ENCODE results near the gene BANP.

Gene BANP

DNA sequence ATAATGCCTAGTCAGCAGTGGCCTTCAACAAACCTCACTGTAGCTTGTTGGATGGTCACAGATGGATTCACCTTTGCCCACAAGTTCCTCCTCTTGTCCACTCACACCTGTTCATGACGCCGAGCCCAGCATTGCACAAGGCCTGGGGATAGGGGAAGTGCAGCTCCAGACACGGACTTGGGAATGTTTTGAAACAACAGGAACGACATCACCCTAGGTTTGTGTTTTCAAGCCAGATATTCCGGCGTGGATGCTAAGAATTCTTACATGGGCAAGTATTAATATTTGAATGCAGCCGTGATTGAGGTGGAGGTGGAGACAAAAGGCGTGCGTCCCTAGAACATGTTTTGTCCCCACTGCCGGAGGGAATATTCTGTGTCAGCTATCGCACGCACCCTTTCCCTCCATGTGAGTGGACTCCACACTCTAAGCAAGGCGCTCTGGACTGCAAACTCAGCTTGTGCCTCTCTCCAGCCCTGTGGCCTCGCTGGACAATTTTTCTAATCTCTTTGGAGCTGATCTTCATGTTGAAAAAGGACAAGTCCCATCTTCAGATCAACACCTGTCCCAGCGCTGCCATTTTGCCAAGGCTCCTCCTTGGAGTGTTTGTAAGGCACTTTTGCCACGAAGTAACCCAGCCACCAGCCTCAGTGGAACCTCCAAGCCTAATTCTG lies 2.0 kb upstream of the BANP start:
- no peak for DNase-seq (ENCODE audit: low read depth)

DNA sequence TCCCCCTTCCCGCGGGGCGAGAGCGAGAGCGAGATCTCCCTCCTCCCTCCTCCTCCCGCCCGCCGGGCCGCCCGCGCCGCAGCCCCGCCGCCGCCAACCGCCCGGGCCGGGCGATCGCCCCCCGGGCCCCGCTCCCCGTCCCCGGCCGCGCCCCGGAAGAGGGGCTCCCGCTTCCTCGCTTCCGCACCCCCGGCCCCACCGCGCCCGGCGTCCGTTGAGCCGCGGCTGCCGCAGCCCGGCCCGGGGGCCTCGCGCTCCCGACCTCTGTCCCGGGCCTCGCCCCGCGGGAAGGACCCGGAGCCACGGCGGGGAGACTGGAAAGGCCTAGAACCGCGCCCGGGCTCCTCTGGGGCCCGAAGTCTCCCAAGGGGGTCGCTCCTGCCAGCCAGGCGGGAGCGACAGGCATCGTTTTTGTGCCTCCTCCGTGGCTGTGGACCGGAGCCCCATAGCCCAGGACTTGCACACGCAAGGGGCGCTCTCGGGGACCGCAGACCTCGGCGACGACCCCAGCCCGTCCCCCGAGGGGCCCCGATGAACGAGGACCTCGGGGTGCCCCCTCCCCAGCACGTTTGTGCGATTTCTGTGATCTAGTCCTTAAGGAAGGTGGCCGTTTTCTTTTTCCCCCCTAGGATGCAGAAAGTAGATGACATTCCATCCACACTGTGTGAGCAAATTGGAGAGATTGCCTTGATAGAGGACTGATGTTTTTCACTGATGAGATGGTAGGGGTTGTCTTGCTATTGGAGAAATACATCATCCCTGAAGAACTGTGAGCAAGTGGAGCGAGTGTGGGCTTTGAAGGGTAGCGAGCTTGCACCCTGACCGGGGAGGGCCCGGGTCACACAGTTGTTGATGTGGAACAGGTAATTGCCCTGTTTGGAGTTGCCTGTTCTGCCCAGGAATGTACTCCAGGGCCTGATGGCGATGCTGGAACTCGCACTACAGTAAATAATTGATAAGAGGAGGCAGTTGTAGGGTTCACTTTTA lies 611 bp downstream of the BANP start:
- DNase-seq (ENCODE audit: low read depth) = no peak

DNA sequence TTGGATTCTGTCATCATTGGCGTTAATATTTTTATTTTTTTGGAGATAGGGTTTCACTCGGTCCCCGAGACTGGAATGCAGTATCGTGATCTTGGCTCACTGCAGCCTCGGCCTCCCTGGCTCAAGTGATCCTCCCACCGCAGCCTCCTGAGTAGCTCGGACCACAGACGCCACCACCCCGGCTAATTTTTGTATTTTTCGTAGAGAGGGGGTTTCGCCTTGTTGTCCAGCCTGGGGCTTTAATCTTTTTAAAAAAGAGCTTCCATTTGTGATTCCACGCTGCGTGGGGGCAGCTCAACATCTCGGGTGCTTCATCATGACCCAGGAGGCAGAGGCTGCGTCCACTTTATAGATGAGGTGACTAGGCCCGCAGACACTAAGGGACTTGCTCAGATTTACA lies 1.5 kb downstream of the BANP start:
- DNase-seq (ENCODE audit: low read depth) = no peak

DNA sequence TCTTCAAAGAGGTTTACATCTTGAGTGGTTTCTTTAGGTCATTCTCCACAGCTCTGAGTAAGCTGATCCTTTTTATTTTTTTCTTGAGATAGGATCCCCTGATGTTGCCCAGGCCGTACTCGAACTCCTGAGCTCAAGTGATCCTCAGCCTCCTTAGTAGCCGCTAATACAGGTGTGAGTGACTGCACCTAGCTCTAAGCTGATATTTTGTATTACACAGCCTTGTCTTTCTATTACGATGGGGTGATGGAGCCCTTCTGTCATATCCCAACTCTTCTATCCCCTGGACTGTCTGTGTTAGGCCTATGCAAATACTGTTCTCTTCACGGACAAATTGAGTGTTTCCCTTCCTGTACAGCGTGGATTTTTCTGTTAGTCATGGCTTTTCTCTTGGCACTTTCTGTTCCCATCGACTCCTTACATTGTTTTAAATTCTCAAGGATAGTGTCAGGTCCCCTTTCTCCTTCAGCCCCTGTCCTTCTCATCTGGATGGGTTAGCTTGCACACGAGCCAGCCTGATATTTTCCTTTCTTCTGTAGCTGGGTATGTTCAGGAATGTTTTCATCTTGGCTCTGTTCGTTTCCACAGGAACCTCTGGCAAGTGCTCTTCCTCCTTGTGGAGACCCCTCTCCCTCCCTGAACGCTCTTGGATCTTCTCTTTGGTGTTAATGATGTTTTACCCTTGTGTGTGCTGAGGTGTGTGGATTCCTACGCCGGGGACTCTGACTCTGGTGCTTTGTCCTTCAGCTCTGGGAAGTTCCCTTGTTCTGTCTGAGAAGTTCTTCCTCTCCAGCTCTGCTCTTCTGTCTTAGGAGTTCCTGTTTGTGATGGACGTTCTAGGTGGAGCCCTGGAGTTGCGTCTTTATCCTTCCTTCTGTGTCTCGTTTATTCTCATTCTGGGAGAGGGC lies 2.3 kb downstream of the BANP start:
- DNase-seq (ENCODE audit: low read depth) = no peak

DNA sequence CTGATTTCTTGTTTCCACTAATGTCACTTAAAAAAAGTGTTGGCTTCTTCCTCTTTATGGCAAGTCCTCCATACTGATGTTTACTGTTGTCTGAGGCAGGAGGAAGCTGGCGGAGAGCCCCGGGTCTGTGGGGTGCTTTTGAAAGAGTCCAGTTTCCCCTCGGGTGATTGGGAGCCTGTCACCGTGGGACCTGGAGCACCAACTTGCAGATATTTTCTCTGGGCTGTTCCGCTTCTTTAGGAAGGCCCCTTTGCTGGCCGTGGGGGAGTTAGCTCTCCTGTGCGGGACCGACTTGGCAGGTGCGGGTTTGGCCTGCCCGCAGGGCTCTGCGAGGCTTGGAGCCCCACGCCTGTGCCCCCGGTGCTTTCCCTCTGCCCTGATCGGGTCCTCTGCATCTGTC lies 3.1 kb downstream of the BANP start:
- DNase-seq (ENCODE audit: low read depth) = no peak

DNA sequence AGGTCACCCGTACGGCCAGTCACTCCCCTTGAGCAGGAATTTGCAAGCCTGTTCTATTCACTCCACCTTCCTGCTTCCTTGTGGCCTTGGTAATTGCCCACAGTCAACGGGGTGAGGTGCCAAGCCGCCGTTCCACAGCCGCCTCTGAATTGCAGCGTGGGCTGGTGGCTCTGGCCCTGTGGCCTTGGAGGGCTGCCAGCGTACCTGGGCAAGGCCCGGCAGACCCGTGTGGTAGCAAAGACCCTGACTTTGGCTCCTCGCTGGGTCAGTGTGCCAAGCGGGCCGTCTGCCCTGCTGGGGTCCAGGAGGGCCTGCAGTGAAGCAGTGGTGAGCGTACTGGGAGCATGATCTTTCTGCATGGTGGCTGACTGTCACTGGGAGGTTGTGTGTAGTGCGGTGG lies 3.6 kb downstream of the BANP start:
- no peak for DNase-seq (ENCODE audit: low read depth)

DNA sequence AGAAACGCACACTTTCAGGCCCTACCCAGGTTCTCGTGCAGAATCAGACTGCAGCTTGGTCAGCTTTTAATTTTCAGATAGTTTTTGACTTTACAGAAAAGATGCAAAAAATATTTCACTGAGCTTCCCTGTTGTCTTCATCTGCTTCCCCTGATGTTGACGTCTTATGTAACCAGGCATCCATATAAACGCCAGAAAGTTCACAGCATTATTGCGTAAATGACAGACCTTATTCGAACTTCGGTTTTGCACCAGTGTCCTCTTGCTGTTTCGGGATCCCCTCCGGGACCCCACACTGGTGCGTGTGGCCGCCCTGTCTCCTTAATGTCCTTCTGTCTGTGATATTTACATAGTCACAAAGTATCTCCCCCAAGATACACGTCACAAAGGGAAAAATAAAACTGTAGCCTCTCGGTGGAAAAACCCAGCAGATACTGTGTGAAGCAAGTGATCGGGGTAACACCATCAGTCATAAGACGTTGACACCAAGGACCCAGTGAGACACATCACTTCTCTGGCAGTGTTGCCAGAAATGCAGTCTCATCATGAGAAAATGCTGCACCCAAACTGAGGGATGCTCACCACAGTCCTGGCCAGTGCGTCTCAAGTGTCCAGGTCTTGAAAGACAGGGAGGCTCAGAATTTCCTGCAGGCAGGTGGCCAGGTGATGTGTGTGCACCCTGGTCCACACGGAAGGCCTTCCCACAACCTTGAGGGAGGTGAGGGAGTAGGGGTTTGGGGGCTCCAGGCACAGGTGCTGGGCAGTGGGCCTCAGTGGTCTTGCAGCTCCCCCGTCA lies 4.3 kb downstream of the BANP start:
- no peak for DNase-seq (ENCODE audit: low read depth)

DNA sequence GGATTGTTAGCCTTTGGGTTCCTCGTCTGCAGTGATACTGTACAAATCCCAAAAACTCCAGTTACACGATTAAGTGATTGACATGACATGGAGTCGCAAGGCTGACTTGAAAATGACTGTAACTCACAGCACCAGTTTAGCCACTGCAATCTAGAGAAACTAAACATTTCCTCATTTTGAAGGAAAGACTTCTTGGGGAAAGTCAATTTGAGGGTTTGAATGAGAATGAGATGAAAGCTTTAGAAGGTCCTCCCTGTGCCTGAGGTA lies 4.8 kb downstream of the BANP start:
- DNase-seq (ENCODE audit: low read depth) = no peak

DNA sequence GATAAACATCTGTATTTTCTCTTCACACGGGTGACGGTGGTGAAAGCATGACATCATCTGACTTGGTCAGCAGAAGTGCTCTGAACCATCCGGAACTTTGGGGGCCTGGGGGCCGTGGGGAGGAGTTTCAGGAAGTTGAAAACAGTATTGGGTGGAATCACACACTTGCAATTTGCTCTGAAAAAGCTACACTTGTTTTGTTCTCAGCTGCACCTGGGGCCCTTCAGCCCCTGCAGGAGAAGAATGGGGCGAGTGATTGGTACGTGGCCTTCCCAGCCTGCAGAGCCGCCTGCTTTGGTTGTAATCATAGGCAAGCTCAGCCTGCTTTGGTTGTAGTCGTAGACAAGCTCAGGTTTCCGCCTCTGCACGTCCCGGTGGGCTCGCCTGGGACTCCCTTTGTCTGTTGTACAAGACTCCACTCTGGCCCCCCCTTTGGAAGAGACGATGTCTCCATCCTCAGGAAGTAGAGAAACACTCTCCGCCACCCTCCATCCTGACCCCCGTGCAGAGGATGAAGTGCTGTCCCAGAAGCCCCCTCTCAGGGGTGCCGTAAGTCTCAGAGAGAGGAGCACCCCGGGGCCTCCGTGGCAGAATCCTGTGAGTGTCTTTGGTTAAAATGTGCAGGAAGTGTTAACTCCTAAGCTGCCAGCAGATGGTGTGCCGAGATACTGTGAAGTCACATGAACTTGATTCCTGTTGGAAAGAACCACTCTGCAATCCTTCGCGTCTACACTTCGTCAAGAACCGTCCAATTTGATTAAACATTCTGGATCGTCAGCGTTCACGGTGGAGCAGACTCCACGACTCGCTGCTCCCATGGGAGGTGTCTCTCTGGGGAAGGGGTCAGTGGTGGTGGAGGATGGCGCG lies 5.4 kb downstream of the BANP start:
- DNase-seq (ENCODE audit: low read depth) = peak; percentile 52

DNA sequence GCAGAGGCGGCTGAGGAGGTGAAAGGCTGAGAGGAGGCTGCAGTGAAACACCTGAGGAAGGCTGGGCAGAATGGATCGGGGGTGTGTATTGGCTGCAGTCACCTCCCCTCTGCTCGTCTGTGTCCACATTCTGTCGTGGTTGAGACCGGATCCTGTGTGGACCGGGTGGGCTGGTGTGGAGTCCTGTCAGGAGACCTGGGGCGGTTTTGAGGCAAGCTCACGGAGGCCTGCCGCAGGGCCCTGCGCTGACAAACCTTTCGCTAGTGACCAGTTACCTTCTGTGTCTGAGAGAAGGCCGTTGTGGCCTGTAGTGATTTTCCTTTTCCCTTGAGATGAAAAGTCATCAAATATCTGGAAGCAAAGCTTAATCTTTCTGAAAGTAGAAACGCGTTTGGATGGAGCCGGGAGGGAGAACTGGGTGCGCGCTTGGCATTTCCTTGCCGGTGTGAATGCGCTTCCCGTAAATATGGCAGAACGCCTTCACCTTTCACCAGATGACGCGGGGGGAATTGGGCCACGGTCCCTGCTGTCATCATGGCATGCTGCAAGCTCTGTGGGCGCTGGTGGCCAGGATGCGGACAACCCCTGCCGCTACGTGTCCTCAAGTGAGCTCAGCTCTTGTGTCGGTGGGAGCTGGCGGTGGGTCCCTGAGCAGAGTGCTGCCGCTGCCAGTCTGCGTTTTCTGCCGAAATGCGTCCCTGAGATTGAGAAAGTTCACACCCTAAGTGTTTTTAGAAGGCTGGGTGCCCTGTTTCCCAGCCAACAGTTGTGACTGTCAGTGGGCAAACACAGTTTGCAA lies 6.3 kb downstream of the BANP start:
- no peak for DNase-seq (ENCODE audit: low read depth)

DNA sequence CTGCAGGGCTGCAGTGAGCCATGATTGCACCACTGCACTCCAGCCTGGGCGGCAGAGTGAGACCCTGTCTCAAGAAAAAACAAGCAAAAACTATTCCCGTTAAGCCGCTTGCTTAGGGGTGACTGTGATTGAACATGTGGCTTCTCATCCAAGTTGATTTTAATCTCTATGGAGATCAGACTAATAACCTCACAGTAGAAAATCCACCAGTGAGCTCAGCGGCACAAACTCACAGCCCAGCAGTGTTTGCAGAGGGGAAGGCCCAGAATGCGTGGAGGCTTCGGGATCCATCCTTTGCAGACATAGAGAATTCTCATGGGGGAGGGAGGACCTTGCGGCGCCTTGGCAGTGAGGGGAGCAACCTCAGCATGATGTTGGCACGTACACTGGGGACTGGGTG lies 7.4 kb downstream of the BANP start:
- no peak for DNase-seq (ENCODE audit: low read depth)

DNA sequence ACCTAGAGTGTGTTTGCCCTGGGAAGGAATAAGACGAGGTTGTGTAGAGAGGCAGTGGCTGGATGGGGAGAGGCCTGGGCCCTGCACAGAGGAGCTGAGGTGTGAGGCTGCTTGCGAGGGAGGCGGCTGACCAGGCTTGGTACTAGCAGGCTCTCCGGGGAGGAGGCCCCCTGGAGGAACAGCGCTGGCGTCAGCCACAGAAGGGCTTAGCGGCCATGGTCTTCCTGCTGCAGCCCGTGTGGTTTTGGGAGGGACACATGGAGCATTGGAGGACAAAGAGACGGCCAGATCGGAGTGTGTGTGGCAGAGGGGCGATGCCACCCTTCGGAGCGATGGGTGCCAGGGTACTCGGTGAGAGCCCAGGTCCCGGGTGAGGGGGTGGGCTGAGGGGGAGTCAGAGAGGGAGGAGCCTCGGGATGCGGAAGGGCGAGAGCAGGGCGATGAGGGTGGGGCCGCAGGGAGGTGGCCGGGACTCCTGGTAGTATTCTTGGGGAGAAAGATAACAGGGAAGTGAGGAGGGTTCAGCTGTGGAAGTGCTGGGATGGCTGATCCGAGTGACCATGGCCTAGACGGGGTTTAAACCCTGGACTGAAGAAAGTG lies 8.3 kb downstream of the BANP start:
- no peak for DNase-seq (ENCODE audit: low read depth)

DNA sequence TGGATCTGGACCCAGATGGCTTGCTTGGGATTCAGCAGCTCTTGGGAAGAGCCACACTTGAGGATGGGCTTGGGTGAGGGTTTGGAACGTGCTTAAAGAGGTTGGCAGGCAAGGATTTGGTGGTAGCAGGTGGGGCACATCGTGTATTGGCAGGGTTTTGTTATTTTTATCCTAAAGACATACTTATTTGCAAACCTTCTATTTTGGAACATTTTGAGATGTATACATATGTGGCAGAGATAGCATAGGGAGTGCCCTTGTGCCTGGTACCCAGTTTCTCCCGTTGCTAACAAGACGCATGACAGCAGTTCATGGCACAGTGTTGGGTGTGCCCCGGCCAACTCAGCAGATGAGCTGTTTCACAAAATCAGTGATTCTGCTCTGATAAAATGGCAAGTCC lies 9.1 kb downstream of the BANP start:
- DNase-seq (ENCODE audit: low read depth) = no peak

DNA sequence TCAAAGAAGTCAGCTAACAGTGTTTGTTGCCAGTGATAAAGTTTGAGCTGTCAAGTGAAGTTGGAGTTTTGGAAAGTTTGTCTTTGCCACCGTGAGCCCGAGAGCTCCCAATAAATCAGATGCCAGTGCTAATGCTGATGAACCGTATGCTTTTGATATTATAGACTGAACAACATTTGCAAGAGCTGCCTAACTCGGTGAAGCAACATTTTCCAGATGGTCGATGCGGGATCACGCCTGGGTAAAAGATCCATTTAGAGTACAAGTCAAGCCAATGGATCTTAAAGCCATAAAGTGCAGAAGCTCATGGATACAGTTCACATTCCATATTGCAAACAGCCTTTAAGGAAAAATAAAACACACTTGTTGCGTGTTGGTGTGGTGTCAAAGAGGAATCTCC lies 9.6 kb downstream of the BANP start:
- no peak for DNase-seq (ENCODE audit: low read depth)

DNA sequence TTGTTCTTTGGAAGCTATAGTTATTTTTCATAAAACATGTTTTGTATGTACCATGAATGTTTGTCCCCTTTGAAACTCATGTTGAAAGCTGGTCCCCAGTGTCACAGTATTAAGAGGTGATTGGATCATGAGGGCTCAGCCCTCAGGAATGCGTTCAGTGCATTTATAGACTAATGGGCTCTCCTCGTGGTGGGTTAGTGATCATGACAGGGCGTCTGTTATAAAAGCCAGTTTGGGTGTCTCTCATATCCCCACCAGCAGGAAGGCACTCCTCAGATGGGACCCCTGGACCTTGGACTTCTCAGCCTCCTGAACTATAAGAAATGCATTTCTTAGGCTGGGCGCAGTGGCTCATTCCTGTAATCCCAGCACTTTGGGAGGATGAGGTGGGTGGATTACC lies 10.4 kb downstream of the BANP start:
- no peak for DNase-seq (ENCODE audit: low read depth)

DNA sequence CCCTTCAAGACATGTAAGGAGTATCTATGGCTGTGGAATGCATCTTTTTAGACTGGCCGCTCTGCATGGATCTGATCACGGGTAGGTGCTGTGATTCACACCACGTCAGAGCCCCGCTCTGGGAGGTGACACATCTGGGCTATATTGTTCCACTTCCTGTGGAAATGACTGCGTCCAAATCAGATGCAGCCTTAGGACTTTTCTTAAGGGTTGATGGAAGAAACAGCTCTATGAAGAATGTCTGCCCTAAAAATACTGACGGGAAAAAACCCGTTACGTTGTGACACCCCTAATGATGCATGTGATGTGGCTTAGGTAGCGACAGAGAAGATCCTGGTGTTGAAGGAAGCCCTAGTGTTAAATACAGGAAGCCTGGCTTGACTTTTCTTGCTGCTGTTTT lies 12.2 kb downstream of the BANP start:
- peak; percentile 33 for DNase-seq (ENCODE audit: low read depth)

DNA sequence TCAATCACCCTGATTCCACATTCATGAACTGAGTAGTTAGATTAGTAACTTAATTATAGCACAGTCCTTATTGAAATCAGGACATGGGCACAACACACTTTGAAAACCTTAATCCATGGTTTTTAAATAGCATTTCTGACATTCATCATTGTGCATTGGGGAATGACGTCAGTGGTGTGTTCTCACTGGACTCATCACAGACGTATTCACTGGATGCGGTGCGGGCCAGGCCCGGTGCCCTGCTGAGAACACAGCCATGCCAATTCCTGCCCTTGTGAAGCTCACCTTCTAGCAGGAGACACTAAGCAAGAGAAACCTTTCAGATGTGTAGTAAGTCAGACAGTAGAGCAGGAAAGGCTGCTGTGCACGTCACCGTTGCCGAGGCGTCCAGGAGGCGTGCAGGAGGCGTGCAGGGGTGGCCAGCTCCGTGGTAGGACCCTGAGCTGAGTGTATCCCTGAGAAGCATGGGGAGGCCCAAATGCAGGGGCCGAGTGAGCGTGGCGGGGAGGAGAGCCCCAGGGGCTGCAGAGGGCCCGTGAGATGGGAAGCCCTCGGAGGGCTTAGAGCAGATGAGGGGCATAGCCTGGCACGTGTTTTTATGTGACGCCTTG lies 12.9 kb downstream of the BANP start:
- no peak for DNase-seq (ENCODE audit: low read depth)

DNA sequence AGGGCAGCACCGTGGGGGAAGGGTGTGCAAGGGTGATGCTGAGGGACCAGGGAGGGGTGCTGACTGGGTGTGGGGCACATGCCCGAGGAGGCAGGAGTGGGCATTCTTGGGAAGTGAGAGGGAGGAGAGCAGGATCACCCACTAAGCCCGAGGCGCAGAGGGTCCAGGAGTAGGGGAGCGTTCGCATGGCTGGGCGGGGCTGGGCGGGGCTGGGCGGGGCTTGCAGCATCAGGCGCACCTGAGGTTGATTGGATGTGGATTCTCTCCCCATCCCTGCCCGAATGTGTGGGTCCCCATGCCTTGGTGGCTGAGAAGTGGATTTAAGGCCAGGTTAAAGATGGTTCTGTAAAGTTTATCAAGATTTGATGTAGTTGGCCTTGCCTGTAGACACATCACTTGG lies 14.2 kb downstream of the BANP start:
- no peak for DNase-seq (ENCODE audit: low read depth)

DNA sequence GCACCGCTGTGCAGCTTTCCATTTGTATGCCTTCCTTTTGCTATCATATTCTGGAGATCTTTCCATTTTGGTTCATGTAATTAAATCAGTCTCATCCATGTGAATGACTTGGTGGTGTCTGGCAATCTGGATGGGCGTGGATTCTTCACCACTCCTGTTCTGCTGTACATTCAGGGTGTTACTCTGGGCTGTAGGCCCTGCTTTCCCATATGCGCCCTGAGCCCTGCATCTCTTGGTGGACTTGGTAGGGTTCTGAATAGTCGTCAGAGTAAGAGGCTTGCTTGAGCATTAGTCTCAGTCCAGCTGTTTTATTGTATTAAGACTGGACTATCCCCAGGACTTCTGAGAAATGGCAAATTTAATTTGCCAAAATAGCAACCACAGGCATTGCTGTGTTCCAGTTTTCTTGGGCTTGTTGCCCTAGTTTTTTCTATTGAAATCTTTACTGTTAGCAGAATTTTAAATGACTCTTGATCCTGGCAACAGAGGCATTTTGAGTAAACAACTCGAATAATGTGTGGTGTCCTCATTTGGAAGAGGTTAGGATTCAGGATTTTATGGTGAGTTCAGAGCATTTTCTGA lies 14.9 kb downstream of the BANP start:
- no peak for DNase-seq (ENCODE audit: low read depth)

Measured in activated T-helper 1 cell treated with Interleukin-2 at 50 U/mL for 16 hours (primary cell).